Motor neuron (in vitro differentiated cells): ENCODE results near the gene MTA1. TPM values are rescaled to one million over a fixed set of nuclear protein-coding genes. Genes with fewer than 3 reads are reported as not detected.

Experiments
- ATAC-seq, 8 experiments: fragments of 200-7000 bp; cut with Tn5 transposase; replicated peaks in 6 of 8; 2 replicates each; pipeline ENCODE4 v1.8.0; 2021; ENCODE audit warnings: mild to moderate bottlenecking in 8 of 8, moderate library complexity in 8 of 8
- H3K27ac ChIP-seq, 2 donors: fragments of 250-450 bp; sonication (Bioruptor Pico); 2 replicates each; pipeline ENCODE4 v1.9.0; 2021; ENCODE audit warnings: antibody characterized with exemption in 2 of 2, mild to moderate bottlenecking in 2 of 2, moderate library complexity in 1 of 2
- H3K4me1 ChIP-seq, 2 donors: fragments of 250-450 bp; sonication (Bioruptor Pico); replicated peaks in 1 of 2; 2 replicates each; pipeline ENCODE4 v1.6.1; 2021; ENCODE audit warnings: antibody characterized with exemption in 2 of 2, mild to moderate bottlenecking in 2 of 2, moderate library complexity in 1 of 2
- H3K4me3 ChIP-seq, 5 donors: fragments of 250-450 bp; sonication (Bioruptor Pico); 2 replicates each; pipeline ENCODE4 v1.9.0; 2021; ENCODE audit warnings: antibody characterized with exemption in 5 of 5, mild to moderate bottlenecking in 5 of 5, moderate library complexity in 4 of 5
- WGBS, 10 experiments: fragments of 450-650 bp; shearing (Covaris generic); methylation state at CpG; one replicate each; pipeline ENCODE4 v1.0.0; 2022; 5-methylcytosine and 5-hydroxymethylcytosine counted together
- in situ Hi-C, 9 experiments: fragments of 400-800 bp; cut with MboI; loops; one replicate each; pipeline ENCODE4 v1.15.0; 2021; ENCODE audit warnings: low sequenced_read_pairs in 9 of 9, low pct_unique_long_range_greater_than_20kb in 2 of 9; ENCODE audit not compliant: unreplicated experiment in 9 of 9
- total RNA-seq, 8 experiments: library from RNA; unstranded; fragments of 300-600 nt; gene quantifications; 2 replicates each; pipeline versions ENCODE4 v1.2.3 to v1.2.4, GENCODE V29; 2022

MTA1 gene
- total RNA-seq, 8 experiments from 2014 or later, result 27.1 to 101 (median 52.4) TPM

GRCh38 chr14:105487449-105487985 is 67.9 kb downstream of the MTA1 start:
- ATAC-seq, result no peak
- in situ Hi-C loops, result no loop called here
- 0 to 20% methylated on average over 4 to 18 of the region's 48 CpGs; no CpG with 5 or more reads in 8 of the 10 experiments for WGBS, 10 experiments
- H3K27ac ChIP-seq, result no peak overlapping the region
- H3K4me1 ChIP-seq, result peaks cover 25 to 63% of the 10 kb centered on the region in 2 donors
- peak overlapping the region in 3 of 5 donors; percentile 4 to 46 (median 34) for H3K4me3 ChIP-seq

GRCh38 chr14:105487986-105488777 is 68.6 kb downstream of the MTA1 start:
- no peak for ATAC-seq
- Histone ChIP-seq H3K4me3 (peak overlapping the region in 2 of 5 donors; percentile 34 to 46), H3K27ac (no peak overlapping the region), H3K4me1 (peaks cover 23 to 57% of the 10 kb centered on the region in 2 donors)
- 31 to 85% methylated on average over 4 to 7 of the region's 26 CpGs; no CpG with 5 or more reads in 8 of the 10 experiments for WGBS, 10 experiments
- in situ Hi-C loops, result no loop called here

GRCh38 chr14:105488781-105489541 is 69.3 kb downstream of the MTA1 start:
- in situ Hi-C loops, result no loop called here
- no peak for ATAC-seq
- WGBS, 10 experiments, result 0 to 100% (median 56%) methylated on average over 1 to 4 of the region's 20 CpGs; no CpG with 5 or more reads in 6 of the 10 experiments
- peaks cover 23 to 49% of the 10 kb centered on the region in 2 donors for H3K4me1 ChIP-seq
- H3K27ac ChIP-seq, result peak overlapping the region in 1 of 2 donors; percentile 87
- H3K4me3 ChIP-seq, result peak overlapping the region; percentile 45 to 74 (median 62)

GRCh38 chr14:105489542-105490266 is 70.1 kb downstream of the MTA1 start:
- peak; percentile 1 to 23 (median 8) for ATAC-seq
- WGBS, 10 experiments, result no CpG with 5 or more reads among the region's 44 CpGs
- Histone ChIP-seq H3K4me1 (peaks cover 23 to 41% of the 10 kb centered on the region in 2 donors), H3K27ac (peak overlapping the region; percentile 75 to 87), H3K4me3 (peak overlapping the region; percentile 45 to 74 (median 62))
- in situ Hi-C loops, result no loop called here

GRCh38 chr14:105490267-105490571 is 70.6 kb downstream of the MTA1 start:
- peak in 7 of 8 experiments; percentile 1 to 15 (median 3) for ATAC-seq
- Histone ChIP-seq H3K4me3 (peak overlapping the region; percentile 45 to 74 (median 62)), H3K27ac (peak overlapping the region; percentile 75 to 87), H3K4me1 (peaks cover 23 to 36% of the 10 kb centered on the region in 2 donors)
- in situ Hi-C loops, result no loop called here
- WGBS, 10 experiments, result no CpG with 5 or more reads among the region's 33 CpGs

- peaks cover 23 to 31% of the 10 kb centered on the region in 2 donors for H3K4me1 ChIP-seq
- 0 to 10% (median 3%) methylated on average over 2 to 10 of the region's 94 CpGs; no CpG with 5 or more reads in 7 of the 10 experiments for WGBS, 10 experiments
Measured at GRCh38 chr14:105490572-105491365, 71.1 kb downstream of the MTA1 start, which contains the start of gene TEDC1. Gene TEDC1 (plus strand): TSS chr14:105491246. CDS start chr14:105491376, 130 bp downstream.

GRCh38 chr14:105491366-105491973 is 71.8 kb downstream of the MTA1 start:
- Histone ChIP-seq H3K4me3 (peak overlapping the region; percentile 42 to 78 (median 54)), H3K27ac (peak overlapping the region in 1 of 2 donors; percentile 36), H3K4me1 (peaks cover 17 to 24% of the 10 kb centered on the region in 2 donors)
- WGBS, 10 experiments, result 0% methylated on average over 2 of the region's 53 CpGs; no CpG with 5 or more reads in 9 of the 10 experiments
- ATAC-seq, result peak in 2 of 8 experiments; percentile 0 to 4
- in situ Hi-C loops, result no loop called here

More at GRCh38 chr14:105490572-105491365, 71.1 kb downstream of the MTA1 start, which contains the start of gene TEDC1:
- peak; percentile 71 to 87 (median 82) for ATAC-seq
- H3K27ac ChIP-seq, result peak within 1 kb of the TSS; percentile 75 to 87
- H3K4me3 ChIP-seq, result peak within 1 kb of the TSS; percentile 50 to 78 (median 62)
- in situ Hi-C loops, result no loop called here

- H3K4me1 ChIP-seq, result peaks cover 8 to 20% of the 10 kb centered on the region in 2 donors
- ATAC-seq, result no peak
- in situ Hi-C loops, result no loop called here
- peak overlapping the region in 1 of 5 donors; percentile 59 for H3K4me3 ChIP-seq
- no peak overlapping the region for H3K27ac ChIP-seq
- WGBS, 10 experiments, result 60 to 100% (median 94%) methylated on average over 2 to 12 of the region's 24 CpGs; no CpG with 5 or more reads in 6 of the 10 experiments
Measured at GRCh38 chr14:105492031-105492970, 72.7 kb downstream of the MTA1 start.

- in situ Hi-C loops, result no loop called here
- no peak overlapping the region for H3K4me3 ChIP-seq
- H3K27ac ChIP-seq, result no peak overlapping the region
- 60 to 100% (median 100%) methylated on average over 1 of the region's 20 CpGs; no CpG with 5 or more reads in 4 of the 10 experiments for WGBS, 10 experiments
- peaks cover 8 to 15% of the 10 kb centered on the region in 2 donors for H3K4me1 ChIP-seq
- ATAC-seq, result no peak
Measured at GRCh38 chr14:105492971-105493871, 73.6 kb downstream of the MTA1 start.
